OCI-LY7 (cell line): ENCODE measurements around the gene SLC25A33.

ENCODE experiments used
- EZH2phosphoT487 ChIP-seq: fragments of 200-600 bp; sonication (generic); IDR thresholded peaks from 2 replicates; pipeline ENCODE4 v1.6.1; 2018; ENCODE audit warnings: low read depth, borderline replicate concordance, mild to moderate bottlenecking, mixed run types, antibody characterized with exemption, low read length, moderate library complexity, mixed read lengths
- TF ChIP-seq, protein P1 (sequence below): fragments of 200-600 bp; sonication (generic); conservative IDR thresholded peaks from 2 replicates; pipeline ENCODE4 v1.5.1; 2014; ENCODE audit warnings: mild to moderate bottlenecking, antibody characterized with exemption, low read length, moderate library complexity, mixed read lengths

DNA sequence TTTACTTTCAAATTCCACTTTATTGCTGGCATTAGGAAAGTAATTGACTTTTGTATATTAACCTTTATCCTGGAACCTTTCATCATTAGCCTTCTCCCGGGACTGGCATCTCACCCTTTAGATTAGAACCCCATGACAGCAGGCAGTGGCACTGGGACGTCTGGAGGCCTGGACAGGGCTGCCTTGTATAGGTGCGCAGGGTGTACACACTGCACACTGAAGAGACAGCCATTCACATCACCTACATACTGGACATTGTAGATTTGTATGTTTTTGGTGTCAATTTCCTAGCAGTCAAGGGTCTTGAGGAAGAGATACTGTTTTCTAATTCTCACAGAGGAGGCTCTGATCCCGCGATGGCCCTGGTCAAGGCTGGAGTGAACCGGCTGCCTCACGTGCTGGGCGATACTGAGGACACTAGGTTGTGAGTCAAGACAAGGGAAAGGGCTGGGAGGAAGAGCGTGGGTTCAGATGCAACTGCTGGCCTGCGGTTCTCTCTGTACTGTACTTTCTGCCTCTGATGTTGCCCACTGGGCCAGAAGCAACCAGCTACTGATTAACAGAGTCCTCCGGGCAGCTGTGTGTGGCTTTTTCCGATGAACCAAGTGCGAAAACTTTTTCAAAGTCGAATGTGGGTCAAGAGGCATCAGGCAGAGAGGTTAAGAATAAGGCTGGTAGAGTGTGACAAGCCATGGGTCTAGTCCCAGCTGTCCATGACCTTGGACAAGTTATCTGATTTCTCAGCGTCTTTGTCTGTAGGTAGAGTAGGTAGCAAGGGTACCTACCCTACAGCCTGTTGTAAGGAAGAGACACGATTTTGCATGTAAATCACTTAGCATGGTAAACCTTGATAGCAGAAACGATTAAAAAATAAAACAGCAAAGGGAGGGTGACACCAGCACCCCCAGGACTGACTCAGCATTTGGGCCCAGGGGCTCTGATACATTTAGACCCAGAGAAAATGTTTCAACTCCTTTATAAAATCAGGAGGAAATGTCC is 38.2 kb upstream of the SLC25A33 start:
- TF ChIP-seq, protein P1, sequence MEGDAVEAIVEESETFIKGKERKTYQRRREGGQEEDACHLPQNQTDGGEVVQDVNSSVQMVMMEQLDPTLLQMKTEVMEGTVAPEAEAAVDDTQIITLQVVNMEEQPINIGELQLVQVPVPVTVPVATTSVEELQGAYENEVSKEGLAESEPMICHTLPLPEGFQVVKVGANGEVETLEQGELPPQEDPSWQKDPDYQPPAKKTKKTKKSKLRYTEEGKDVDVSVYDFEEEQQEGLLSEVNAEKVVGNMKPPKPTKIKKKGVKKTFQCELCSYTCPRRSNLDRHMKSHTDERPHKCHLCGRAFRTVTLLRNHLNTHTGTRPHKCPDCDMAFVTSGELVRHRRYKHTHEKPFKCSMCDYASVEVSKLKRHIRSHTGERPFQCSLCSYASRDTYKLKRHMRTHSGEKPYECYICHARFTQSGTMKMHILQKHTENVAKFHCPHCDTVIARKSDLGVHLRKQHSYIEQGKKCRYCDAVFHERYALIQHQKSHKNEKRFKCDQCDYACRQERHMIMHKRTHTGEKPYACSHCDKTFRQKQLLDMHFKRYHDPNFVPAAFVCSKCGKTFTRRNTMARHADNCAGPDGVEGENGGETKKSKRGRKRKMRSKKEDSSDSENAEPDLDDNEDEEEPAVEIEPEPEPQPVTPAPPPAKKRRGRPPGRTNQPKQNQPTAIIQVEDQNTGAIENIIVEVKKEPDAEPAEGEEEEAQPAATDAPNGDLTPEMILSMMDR: no peak
- no peak for TF ChIP-seq EZH2phosphoT487
